ENCODE measurements around the gene LEPR.

The LEPR gene

DNA sequence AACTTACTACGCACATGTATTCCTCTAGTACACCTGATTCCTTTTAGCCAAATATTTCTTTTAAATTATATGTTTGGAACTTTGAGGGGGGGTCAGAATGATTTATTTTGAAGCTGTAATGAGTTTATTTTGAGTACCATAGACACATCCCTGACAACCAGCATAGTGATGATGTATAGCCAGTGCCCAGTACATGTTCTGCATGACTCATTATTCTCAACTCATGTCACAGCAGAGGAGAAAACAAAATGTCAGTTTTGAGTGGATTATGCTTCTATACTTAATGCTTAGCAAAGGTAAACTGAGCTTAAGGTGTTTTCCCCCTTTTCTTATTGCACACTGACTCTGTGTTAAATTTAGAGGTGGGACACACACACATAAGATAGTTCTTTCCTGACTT lies 22.4 kb upstream of the LEPR start:
- peak; percentile 8 for DNase-seq (ENCODE audit: low read depth)
- TF ChIP-seq, protein P1, sequence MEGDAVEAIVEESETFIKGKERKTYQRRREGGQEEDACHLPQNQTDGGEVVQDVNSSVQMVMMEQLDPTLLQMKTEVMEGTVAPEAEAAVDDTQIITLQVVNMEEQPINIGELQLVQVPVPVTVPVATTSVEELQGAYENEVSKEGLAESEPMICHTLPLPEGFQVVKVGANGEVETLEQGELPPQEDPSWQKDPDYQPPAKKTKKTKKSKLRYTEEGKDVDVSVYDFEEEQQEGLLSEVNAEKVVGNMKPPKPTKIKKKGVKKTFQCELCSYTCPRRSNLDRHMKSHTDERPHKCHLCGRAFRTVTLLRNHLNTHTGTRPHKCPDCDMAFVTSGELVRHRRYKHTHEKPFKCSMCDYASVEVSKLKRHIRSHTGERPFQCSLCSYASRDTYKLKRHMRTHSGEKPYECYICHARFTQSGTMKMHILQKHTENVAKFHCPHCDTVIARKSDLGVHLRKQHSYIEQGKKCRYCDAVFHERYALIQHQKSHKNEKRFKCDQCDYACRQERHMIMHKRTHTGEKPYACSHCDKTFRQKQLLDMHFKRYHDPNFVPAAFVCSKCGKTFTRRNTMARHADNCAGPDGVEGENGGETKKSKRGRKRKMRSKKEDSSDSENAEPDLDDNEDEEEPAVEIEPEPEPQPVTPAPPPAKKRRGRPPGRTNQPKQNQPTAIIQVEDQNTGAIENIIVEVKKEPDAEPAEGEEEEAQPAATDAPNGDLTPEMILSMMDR (conservative IDR thresholded peaks at IDR 0.05; ENCODE audit: control insufficient read depth, insufficient read depth, low read depth, low read length): no peak
- H3K4me3 ChIP-seq (ENCODE audit: control insufficient read depth, low read depth, low read length): no peak overlapping the region

- TF ChIP-seq, protein P1 (conservative IDR thresholded peaks at IDR 0.05; ENCODE audit: control insufficient read depth, insufficient read depth, low read depth, low read length): no peak
- H3K4me3 ChIP-seq (ENCODE audit: control insufficient read depth, low read depth, low read length): no peak overlapping the region
- DNase-seq (ENCODE audit: low read depth): no peak
Measured at GRCh38 chr1:65399003-65399402, 21.5 kb upstream of the LEPR start.

DNA sequence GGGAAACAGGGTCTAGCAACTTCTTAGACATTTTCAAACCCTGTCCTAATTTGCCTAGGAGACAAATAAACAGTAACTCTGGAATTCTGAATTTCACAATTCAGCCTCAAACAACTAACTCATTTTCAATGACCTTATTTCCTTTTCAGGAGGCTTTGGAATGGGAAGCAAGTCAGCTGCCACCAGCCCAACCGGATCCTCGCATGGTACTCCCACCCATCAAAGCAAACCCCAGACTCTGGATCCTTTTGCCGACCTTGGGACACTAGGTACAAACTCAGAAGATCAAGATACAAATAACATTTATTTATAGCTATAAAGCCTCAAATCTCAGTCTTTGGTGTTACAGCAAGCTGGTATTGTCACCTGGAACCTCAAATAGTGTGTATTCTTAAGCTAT lies 18.9 kb upstream of the LEPR start:
- H3K4me3 ChIP-seq (ENCODE audit: control insufficient read depth, low read depth, low read length): no peak overlapping the region
- no peak for DNase-seq (ENCODE audit: low read depth)
- TF ChIP-seq, protein P1 (conservative IDR thresholded peaks at IDR 0.05; ENCODE audit: control insufficient read depth, insufficient read depth, low read depth, low read length): no peak

DNA sequence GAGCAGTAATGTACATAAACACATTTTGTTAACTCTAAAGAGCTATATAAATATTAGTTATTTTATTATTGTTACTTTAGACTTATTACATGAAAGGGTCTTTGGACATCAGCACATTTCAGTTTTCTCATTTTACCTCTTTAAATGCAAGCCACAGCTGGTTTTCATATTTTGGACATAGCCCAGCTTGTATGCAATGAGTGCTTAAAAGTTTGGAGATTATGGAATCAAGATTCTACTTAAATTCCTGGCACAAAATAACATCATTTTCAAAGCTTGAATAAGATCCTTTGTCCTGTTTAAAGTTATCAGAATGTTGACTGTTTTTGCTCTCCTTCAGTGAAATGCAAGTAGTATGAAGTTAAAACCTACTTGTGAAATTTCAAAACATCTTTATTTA lies 15.5 kb upstream of the LEPR start:
- TF ChIP-seq, protein P1 (conservative IDR thresholded peaks at IDR 0.05; ENCODE audit: control insufficient read depth, insufficient read depth, low read depth, low read length): no peak
- no peak for DNase-seq (ENCODE audit: low read depth)
- no peak overlapping the region for H3K4me3 ChIP-seq (ENCODE audit: control insufficient read depth, low read depth, low read length)

GRCh38 chr1:65407877-65408276 lies 12.6 kb upstream of the LEPR start:
- TF ChIP-seq, protein P1 (conservative IDR thresholded peaks at IDR 0.05; ENCODE audit: control insufficient read depth, insufficient read depth, low read depth, low read length): no peak
- no peak overlapping the region for H3K4me3 ChIP-seq (ENCODE audit: control insufficient read depth, low read depth, low read length)
- DNase-seq (ENCODE audit: low read depth): no peak

- no peak overlapping the region for H3K4me3 ChIP-seq (ENCODE audit: control insufficient read depth, low read depth, low read length)
- TF ChIP-seq, protein P1 (conservative IDR thresholded peaks at IDR 0.05; ENCODE audit: control insufficient read depth, insufficient read depth, low read depth, low read length): no peak
- DNase-seq (ENCODE audit: low read depth): no peak
Measured at GRCh38 chr1:65409314-65409713, 11.2 kb upstream of the LEPR start.

DNA sequence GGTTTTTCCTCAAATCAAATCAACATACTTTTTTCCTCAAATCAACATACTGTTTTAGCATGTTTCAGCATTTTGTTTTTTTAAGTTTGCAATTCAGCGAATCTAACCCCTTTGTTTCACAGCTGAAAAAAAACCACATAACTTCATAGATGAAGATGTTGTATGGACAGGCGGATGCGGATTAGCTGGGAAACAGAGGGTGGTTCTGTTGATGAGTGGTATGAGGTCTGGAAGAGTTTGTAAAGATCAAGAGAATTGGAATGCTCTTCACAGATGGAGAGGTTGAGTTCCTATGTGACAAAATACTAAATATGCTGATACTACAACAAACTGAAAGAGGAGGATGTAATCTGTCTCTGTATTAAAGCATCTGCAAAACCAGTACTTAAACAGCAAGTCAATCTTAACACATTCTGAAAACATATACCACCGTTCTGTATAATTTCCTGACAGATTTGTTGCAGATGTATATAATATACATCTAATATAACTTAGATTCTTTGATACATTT lies 10.6 kb upstream of the LEPR start:
- TF ChIP-seq, protein P1 (conservative IDR thresholded peaks at IDR 0.05; ENCODE audit: control insufficient read depth, insufficient read depth, low read depth, low read length): no peak
- no peak for DNase-seq (ENCODE audit: low read depth)
- no peak overlapping the region for H3K4me3 ChIP-seq (ENCODE audit: control insufficient read depth, low read depth, low read length)

All from fibroblast of mammary gland (primary cell).